Loucy (cell line): ENCODE results near the gene LRRC66.

Source experiments
- CTCF ChIP-seq: fragments of 200-600 bp; sonication (generic); conservative IDR thresholded peaks from 2 replicates; pipeline ENCODE4 v1.5.1; 2014; ENCODE audit warnings: mild to moderate bottlenecking, antibody characterized with exemption, low read length
- EZH2phosphoT487 ChIP-seq: fragments of 200-600 bp; IDR thresholded peaks from 2 replicates; pipeline ENCODE4 v1.6.1; 2018; ENCODE audit warnings: antibody characterized with exemption, mild to moderate bottlenecking, moderate library complexity, borderline replicate concordance

GRCh38 chr4:52051213-52051614 is 31.1 kb upstream of the LRRC66 start, which contains the start of gene SPATA18:
- TF ChIP-seq CTCF (no peak), EZH2phosphoT487 (no peak)
